DMS114 treated with DMSO at 0.1 percent for 48 hours (cell line): ENCODE data around the gene LGR6.
"Not testable (repeated sequence)": the region's sequence is repeated elsewhere in the genome, so short reads cannot be mapped to it uniquely, and the experiment has no call there.

ENCODE experiments used
- DNase-seq: peaks from one replicate; lab custom pipeline; 2025; ENCODE audit not compliant: unreplicated experiment; lab: John Stamatoyannopoulos, UW

LGR6 gene

DNA sequence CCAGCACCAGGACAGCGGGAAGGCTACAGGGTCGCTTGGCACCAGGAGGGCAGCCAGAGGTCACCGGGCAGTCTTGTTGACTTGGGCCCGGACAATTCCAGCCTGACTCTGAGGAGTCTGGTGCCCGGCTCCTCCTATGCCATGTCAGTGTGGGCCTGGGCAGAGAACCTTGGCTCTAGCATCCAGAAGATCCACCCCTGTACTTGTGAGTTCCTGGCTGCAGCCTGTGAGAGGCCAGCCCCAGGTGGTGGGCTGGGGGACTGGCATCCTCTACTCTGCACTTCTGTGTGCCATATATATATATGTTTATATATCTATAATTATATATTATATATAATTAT, 21.6 kb upstream of the LGR6 start:
- DNase-seq = no peak

DNA sequence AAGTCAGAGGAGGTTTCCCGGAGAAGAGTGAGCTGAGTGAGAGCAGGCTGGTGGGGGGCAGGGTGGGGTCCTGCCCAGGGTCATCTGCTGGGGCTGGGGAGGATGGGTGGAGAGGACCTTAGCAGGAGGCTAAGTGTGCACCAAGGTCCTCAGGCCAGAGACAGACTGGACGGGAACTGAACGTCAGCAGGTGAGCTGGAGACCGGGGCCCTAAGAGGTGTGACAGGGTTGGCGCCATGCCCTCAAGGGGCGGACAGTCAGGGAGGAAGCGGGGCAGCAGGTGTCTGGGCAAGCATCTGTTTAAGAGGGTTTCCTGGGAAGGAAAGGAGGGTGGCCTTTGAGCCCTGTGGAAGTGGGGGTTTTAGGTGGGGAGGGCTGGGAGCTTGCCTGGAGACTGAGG, 19.6 kb upstream of the LGR6 start:
- no peak for DNase-seq

DNA sequence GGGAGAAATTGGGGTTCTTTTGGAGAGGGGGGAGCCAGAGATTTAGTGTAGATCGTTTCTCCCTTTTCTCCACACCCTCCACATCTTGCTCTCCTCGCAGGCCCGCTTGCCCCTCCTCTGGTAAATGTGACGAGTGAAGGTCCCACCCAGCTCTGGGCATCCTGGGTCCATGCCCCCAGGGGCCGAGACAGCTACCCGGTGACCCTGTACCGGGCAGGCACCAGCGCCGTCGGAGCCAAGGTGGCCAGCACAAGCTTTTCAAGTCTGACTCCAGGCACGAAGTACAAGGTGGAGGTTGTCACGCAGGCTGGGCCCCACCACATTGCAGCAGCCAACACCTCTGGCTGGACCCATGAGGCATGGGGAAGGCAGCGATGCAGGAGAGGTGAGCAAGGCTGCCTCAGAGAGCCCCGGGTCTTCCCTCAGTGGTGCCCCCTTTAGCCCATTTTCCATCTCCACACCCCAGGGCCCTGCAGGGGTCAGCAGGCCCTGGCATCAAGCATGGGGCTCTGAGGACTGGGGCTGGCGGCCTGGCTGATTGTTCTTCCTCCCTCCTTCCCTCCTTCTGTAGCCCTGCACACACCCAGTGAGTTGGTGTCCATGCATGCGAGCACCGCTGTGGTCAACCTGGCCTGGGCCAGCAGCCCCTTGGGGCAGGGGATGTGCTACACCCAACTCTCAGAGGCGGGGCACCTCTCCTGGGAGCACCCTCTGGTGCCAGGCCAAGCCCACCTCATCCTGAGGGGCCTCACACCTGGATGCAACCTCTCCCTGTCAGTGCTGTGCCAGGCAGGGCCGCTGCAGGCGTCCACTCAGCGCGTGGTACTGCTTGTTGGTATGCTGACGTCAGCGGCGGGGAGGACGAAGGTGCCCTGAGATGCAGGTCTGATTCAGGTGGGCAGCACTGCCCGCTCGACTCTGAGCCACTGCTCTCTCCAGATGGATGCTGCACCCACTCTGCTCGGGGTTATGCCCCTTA, 16.4 kb upstream of the LGR6 start:
- DNase-seq = no peak

DNA sequence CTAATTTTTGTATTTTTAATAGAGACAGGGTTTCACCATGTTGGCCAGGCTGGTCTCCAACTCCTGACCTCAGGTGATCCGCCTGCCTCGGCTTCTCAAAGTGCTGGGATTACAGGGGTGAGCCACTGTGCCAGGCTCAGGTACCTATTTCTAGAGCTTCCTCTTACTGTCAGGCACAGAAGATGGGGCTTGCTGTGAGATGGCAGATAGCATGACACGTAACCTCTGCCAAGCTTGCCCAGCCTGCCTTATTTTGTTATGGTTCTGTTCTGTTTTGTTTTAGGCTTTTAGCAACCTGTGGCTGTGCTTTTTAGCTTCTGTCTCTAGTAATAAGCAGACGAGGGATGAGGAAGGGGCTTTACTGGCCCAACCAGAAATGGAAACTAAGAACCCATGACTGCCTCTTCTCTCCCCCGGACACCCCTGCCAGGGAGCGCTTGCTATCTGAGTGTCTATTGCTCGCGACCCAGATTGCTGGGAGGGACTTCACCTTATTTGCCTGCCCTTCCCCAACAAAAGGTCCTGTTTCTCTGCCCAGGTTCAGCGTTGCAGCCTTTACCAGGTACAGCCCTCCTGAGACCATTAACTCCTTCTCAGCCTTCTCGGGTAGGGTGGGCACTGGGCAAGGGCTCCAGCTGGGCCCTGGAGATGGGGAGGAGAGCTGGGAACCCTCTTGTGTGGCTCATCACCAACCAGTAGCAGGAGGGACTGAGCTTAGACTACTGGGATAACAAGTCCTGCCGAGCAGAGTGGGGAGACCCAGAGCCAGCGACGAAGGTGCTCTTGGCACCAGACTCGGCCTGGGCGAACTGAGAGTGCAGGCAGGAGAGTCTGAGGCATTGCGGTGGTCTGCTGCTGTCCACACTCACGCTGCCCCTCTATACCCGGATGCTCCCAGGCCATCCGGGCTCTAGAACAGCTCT, 13.5 kb upstream of the LGR6 start:
- no peak for DNase-seq

DNA sequence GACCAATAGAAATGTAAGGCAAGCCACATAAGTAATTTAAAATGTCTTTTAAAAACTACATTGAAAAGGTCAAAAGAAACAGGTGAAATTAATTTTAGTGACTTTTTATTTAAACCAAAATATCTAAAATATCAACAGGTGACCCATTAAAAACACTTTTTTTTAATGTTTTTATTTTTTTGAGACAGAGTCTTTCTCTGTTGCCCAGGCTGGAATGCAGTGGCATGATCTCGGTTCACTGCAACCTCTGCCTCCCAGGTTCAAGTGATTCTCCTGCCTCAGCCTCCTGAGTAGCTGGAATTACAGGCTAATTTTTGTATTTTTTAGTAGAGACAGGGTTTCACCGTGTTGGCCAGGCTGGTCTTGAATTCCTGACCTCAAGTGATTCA, 12.9 kb upstream of the LGR6 start:
- not testable (repeated sequence) for DNase-seq

DNA sequence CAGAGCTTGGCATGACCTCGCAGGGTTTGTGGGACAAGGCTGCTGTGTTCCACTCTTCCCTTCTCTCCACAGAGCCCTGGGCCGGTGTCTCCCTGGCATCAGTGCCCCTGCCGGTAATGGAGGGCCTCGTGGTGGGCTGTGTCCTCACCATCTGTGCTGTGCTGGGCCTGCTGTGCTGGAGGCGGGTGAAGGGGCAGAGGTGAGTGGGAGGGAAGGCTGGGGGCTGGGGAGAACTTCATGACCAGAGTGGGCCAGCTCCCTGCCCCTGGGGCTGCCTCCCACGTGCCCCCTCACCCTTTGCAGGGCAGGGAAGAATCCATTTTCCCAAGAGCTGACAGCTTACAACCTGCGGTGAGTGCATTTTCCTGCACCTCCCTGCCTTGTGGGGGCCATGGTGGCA, 12.0 kb upstream of the LGR6 start:
- no peak for DNase-seq

DNA sequence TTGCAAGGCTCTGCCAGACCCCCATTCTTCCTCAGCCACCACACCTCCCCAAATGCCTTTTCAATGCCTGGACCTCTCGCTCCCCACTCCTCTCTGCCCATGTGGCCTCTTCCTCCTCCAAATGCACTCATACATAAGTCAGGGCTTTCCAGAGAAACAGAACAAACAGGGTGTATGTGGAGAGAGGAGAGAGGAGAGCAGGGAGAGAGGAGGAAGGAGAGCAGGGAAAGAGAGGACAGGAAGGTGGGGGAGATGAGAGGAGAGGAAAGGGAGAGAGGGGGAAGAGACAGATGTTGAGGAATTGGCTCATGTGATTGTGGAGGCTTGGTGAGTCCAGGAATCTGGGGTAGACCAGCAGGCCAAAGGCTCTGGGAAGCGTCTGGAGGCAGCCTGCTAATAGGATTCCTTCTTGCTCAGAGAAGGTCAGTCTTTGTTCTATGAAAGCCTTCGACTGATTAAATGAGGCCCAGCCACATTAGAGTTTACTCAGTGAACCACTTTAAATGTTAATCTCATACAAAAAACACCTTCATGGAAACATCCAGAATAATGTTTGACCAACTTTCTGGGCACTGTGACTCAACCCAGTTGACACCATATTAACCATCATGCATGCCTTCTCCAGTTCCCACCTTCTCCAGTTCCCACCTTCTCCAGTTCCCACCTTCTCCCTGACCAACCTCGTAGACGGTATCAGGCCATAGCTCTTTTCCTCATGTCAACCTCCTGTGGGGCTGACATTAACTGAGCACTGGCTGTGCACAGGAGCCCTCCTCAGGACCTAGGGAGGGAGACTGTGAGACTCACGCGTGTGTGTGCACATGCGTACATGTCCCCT, 11.3 kb upstream of the LGR6 start:
- DNase-seq = no peak

DNA sequence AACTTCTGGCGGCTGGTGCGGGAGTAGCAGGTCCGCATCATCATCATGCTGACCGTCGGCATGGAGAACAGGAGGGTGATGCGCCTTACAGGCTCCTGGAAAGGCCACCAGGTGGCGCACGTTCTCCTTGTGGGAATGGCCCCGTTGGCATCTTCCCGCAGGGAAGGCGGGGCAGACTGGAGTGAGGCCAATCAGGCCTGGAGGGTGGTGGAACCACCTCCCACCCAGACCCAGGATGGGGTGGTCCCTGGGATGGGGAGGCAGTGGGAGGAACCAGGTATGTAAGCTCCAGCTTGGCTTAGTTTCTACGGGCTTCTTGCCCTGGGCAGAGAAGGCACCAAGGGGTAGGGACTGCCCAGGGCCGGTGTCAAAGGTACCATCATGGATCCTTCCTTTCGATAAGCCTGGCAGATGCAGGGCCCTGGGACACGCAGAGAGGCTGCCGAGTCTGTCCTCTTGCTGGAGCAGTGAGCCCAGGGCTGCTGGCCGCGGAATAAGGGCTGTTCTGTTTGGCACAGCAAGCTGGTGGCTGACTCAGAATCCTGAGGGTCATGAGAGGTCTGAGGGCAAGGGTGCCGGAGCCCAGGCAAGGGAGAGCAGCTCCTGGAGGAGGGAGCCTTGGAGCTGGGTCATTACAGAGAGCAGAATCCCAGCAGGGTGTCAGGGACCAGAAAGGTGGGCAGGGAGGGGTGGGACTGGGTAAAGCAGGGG, 8.7 kb upstream of the LGR6 start:
- DNase-seq = peak; percentile 64

DNA sequence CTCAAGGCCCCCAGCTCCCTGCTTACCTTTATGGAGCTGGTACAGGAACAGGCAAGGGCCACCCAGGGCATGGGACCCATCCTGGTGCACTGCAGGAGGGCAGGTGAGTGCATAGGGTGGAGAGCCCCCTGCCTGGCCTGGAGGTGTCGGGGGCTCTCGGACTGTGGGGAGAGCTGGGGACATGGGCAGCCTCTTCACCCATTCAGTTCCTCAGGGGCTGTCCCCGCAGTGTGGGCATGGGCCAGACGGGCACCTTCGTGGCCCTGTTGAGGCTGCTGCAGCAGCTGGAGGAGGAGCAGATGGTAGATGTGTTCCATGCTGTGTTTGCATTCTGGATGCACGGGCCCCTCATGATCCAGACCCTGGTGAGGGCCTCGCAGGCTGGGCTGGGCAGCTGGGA, 7.3 kb upstream of the LGR6 start:
- no peak for DNase-seq

DNA sequence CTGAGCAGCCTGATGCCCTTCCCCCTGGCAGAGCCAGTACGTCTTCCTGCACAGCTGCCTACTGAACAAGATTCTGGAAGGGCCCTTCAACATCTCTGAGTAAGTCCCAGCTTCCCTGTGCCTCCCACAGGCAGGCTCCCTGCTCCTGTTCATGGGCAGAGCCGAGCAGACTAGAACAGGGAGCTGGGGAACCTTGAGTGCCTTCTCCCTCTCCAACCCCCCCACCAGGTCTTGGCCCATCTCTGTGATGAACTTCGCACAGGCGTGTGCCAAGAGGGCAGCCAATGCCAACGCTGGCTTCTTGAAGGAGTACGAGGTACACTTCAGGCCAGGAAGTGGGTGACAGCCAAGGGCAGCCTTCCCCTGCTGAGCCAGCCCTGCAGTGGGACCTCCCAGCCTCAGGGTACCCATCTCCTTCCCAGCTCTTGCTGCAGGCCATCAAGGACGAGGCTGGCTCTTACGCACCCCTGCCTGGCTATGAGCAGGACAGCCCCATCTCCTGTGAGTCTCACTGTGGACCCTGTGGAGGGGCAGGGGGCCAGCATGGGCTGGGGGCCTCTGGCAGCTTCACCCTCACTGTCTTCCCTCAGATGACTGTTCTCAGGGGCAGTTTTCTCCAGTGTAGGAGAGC, 6.4 kb upstream of the LGR6 start:
- DNase-seq = no peak

DNA sequence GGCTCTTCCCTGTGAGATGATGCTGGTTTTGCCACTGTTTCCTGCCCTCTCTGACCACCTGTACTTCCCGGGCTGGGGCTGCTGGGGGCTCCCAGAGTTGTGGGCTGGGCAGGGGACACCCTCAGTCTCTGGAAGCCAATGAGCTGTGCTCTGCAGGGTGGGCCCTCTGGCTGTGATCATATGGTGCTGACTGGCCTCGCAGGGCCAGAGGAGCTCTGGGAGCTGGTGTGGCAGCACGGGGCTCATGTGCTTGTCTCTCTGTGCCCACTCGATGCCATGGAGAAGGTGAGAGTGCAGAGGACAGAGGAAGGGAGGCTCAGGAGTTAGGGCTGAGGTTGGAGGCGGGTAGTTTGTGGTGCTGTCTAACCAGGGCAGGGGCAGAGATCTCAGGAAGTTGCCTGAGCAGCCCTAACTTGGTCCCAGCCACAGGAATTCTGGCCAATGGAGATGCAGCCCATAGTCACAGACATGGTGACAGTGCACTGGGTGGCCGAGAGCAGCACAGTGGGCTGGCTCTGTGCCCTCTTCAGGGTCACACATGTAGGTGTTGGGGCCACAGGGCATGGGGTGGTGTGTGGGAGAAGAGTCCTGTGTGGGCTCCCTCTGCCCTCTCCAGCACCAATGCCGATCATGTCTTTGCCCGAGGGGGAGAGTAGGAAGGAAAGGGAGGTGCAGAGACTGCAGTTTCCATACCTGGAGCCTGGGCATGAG, 5.7 kb upstream of the LGR6 start:
- no peak for DNase-seq

DNA sequence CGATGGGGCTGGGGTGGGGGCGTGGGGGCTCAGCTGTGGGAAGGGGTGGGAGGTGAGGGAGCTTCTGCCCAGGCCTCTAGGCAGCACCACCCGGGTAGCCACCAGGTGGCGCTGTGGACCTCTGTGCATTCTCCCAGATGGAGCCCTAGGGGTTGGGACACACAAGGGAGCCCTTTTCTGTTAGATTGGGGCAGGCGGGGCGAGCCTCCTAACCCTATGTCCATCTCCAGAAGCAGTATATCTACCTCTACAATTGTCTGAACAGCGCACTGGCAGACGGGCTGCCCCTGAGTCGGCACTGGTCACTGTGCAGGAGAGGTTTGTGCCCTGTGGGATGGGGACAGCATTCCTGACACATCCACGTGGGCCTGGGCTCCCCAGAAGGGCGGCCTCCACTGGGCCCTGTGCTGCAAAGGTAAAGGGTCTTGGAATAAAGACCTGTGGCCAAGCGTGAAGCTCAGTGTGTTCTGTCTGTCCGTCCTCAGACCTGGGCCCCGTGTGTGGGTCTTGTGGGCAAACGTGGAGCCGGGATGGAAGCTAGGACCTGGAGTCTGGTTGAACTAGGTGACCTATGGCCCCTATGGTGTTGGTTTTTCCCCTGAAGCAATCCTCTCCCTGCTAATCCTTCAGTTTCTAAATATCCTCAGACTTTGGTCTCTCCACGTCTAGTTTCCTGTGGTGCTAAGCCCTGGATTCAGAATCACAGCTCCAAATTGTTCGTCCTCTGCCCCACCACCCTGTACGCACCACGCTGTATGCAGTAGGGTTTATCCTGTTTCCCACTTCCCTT, 4.4 kb upstream of the LGR6 start:
- peak; percentile 12 for DNase-seq

DNA sequence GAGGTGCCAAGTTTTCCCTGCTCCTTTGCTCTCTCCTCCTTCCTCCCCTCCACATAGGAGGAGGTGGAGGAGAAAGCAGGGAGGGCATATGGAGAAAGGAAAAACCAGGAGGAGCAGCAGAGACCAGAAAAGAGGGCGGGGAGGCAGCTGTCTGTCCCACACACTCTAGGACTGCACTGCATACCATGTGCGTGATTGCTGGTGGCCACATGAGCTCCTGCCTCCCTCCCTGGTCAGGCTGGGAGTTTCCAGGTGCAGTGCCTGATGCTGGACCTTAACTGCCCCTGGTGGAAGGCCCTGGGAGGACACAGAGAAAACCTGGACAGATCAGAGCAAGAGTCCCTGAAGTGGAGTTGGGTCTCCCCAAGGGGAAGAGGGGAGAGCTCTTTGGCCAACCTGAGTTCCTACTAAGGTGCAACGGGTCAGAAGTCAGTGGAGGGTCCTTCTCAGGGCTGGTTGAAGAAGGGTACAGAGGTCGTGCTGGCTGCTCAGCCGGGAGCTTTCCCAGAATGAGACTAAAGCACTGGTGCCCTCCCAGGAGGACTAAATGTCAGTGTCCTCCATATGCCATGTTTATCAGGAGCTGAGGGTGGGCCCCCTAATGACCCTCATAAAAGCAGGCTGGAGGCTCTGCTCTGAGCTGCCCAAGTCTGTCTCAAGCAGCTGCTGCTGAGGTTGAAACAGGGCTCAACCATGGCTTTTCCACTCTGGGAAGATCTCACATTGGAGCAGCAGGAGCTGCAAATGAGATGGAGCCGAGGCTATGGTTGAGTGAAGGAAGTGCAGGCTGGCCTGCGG, 3.5 kb upstream of the LGR6 start:
- no peak for DNase-seq

DNA sequence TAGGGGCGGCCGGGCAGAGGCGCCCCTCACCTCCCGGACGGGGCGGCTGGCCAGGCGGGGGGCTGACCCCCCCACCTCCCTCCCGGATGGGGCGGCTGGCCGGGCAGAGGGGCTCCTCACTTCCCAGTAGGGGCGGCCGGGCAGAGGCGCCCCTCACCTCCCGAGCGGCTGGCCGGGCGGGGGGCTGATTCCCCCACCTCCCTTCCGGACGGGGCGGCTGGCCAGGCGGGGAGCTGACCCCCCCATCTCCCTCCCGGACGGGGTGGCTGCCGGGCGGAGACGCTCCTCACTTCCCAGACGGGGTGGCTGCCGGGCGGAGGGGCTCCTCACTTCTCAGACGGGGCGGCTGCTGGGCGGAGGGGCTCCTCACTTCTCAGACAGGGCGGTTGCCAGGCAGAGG, 2.2 kb upstream of the LGR6 start:
- DNase-seq = not testable (repeated sequence)

DNA sequence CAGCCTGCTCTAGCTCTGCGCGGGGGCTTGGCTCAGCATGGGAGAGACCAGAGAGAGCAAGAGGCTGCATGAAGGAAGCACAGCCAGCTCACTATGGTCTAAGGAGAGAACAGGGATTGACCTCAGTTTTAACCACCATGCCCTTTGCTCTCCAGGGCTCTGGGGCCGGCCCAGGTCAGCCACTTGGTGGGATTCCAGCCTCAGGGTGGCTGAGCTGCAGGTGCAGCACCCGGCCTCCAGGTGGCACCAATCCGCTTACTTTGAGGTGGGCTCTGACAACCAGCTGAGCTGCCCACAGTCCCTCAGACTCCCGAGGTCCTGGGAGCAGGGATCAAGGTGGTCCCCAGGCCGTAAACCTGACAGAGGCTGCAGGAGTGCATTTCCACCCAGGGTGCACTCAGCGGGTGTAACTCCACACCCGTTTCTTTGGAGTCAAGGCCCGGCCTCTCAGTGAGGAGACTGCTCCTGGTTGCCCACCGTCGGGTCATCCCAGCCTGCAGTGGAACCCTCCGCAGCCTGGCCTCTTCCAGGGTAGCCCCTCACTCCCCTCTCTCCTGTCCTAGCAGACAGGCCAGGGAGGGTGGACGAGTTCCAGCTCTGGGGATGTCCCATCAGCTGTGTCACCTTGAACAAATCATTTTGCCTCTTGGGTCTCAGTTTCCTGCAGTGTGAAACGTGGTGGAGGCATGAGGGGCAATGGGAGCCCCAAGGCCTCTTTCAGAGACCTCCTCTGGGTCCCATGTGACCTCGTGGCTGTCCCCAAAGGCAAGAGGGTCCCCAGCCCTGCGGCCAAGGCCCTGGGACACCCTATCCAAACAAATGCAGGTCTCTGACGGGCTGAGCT, 607 bp upstream of the LGR6 start:
- DNase-seq = peak; percentile 10

DNA sequence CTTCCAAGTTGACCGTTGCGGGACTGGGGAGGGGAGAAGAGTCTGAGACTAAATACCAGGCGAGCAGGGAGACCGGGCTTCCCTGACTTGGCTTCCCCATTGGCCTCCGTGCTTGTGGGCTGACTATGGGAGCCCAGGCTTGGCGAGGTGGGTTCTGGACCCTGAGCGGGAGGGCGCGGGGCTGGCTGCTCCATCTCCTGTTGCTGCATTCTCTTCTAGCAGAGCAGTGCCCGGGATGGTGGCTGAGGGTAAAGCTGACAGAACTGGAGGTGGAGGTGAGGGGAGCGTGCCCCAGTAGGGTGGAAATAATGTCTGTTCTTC, 689 bp downstream of the LGR6 start:
- DNase-seq = no peak
